GM12872 (cell line): ENCODE measurements around the gene MRPL55.

ENCODE experiments used
- TF ChIP-seq, protein P1 (sequence below): IDR thresholded peaks from 3 replicates; pipeline ENCODE4 v1.5.1; 2011; ENCODE audit warnings: low read depth, mild to moderate bottlenecking, low read length, moderate library complexity; ENCODE audit not compliant: insufficient read depth

MRPL55 gene

DNA sequence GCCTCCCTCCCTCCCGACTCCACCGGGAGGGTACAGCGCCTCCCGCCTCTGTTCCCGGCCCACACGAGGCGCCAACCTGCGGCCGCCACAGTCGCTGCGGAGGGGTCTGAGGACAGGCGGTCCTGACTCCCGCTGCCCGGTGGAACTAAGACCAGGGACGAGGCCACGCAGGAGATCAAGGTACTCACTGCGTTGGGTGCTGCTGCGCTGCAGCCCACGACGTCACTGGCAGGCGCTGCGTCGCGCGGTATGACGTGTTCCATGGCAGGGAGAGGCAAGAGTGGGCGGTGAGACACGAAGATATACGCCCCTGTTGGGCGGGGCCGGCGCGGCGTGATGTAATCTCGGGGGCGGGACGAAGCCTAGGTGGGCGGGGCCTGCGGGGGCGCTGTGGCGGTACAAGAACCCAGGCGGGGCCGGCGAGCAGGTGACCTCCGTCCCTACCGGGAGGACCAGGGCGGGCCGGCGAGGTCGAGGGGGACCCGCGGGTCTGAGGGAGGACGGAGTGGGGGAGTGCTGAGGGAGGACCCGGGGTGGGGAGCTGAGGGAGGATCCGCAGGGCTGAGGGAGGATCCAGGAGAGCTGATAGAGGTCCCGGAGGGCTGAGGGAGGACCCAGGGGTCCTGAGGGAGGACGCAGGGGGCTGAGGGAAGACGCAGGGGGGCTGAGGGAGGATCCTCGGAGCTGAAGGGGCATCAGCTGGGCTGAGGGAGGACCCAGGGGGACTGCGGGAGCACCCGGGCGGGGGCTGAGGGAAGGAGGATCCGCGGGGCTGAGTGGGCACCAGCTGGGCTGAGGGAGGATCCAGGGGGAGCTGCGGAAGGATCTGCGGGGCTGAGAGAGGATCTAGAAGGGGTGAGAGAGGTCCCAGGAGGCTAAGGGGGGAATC is at the start of gene MRPL55:
TSS of gene MRPL55 (minus strand) at position 227 of the 889 bp plus-strand sequence. CDS start 1,039 bp downstream, outside the sequence.
- TF ChIP-seq, protein P1, sequence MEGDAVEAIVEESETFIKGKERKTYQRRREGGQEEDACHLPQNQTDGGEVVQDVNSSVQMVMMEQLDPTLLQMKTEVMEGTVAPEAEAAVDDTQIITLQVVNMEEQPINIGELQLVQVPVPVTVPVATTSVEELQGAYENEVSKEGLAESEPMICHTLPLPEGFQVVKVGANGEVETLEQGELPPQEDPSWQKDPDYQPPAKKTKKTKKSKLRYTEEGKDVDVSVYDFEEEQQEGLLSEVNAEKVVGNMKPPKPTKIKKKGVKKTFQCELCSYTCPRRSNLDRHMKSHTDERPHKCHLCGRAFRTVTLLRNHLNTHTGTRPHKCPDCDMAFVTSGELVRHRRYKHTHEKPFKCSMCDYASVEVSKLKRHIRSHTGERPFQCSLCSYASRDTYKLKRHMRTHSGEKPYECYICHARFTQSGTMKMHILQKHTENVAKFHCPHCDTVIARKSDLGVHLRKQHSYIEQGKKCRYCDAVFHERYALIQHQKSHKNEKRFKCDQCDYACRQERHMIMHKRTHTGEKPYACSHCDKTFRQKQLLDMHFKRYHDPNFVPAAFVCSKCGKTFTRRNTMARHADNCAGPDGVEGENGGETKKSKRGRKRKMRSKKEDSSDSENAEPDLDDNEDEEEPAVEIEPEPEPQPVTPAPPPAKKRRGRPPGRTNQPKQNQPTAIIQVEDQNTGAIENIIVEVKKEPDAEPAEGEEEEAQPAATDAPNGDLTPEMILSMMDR, result no peak

- TF ChIP-seq, protein P1, result no peak
Measured at GRCh38 chr1:228158151-228159007, 49.3 kb upstream of the MRPL55 start.

DNA sequence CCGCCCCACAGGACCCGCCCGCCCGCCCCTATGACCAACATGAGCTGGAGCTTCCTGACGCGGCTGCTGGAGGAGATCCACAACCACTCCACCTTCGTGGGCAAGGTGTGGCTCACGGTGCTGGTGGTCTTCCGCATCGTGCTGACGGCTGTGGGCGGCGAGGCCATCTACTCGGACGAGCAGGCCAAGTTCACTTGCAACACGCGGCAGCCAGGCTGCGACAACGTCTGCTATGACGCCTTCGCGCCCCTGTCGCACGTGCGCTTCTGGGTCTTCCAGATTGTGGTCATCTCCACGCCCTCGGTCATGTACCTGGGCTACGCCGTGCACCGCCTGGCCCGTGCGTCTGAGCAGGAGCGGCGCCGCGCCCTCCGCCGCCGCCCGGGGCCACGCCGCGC is 48.6 kb upstream of the MRPL55 start:
- TF ChIP-seq, protein P1, result no peak

DNA sequence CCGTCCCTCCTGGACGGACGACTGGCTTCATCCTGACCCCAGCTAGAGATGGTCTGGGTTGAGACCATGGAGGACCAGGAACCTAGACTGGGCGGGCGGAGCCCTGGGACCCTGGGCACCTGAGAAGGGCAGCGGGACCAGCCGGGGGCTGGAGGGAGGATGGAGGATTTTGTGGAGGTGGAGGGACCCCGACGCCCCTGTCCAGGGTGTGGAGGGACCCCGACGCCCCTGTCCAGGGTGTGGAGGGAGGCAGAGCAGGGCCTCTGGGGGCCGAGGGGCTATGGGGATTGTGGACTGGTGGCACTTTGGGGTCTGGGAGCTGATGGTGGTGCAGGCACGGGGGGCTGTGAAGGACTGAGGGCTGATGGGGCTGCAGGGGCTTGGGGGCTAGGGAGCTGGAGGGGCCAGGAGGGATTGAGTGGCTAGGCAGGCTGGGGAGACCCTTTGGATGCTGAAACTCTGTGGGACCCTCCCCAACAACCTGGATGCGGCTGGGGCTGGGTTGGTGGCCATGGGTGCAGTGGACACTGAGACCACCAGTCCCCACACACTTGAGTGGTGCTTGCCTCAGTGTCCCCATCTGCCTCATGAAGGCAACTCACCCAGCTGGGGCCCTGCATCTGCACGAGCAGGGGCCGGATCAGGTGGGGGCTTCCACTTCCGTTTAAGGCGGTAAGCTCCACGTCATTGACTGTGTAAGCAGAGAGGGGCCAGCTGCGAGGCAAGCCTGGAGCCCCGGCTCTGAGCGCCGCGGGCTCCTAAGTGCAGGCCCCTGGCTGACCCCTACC is 48.0 kb upstream of the MRPL55 start:
- TF ChIP-seq, protein P1, result no peak

- TF ChIP-seq, protein P1, result no peak
Measured at GRCh38 chr1:228156515-228156881, 47.4 kb upstream of the MRPL55 start.

DNA sequence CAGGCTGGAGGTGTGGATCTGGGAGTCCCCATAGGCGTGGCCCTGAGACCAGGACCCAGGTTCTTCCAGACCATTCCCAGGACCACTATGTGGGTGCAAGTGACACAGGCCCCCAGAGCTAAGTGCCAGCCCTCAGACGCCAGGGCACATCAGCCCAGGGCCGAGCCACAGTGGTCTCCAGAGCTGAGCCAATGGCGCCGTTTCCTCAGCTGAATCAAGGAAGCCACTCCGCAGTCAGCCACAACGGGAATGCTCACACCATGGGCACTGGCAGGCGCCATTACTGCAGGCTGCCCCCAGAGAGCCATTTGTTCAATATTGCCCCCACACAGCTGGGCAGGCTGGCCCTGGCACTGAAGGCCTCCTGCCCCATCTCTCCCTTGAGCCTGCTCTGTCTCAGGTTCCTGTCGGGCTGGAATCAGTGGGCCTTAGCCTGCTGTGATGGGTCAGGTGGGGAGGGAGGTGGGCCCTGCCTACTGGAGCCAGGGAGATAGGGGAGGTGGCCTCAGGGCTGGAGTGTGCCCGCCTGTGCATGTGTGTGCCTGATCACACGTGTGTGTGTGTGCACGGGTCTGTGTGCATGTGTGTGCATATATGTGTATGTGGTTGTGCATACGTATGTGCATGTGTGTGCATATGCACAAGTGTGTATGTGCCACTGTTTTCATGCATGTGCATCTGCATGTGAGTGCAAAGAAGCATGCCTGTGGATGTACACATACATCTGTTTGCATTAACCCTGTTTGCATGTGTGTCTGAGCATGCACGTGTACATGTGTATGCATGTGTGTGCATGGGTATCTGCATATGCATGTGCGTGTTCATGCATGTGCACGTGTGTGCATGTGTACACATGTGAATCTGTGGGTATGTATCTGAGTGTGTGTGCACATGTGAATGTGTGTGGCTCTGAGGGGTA is 46.8 kb upstream of the MRPL55 start:
- TF ChIP-seq, protein P1, result no peak
